ENCODE measurements around the gene TOP1.

Gene TOP1

GRCh38 chr20:41072915-41073314 is 44.3 kb downstream of the TOP1 start:
- no peak overlapping the region for H3K27ac ChIP-seq (ENCODE audit: insufficient read depth, low read length, poor library complexity, severe bottlenecking)
- H3K4me1 ChIP-seq (ENCODE audit: control insufficient read depth, insufficient read depth, low read length, poor library complexity, severe bottlenecking) = peaks cover 13% of the 10 kb centered on the region
- H3K36me3 ChIP-seq (ENCODE audit: control insufficient read depth, insufficient read depth, low read length) = peaks cover 9% of the 10 kb centered on the region
- no peaks in the 10 kb centered on the region for H3K9me3 ChIP-seq (ENCODE audit: control insufficient read depth, low read length)
- DNase-seq = no peak
- H3K27me3 ChIP-seq (replicated peaks; ENCODE audit: control insufficient read depth, insufficient read depth, low read length, poor library complexity, severe bottlenecking) = no peaks in the 10 kb centered on the region
- no peak overlapping the region for H3K4me3 ChIP-seq (ENCODE audit: insufficient read depth, low read depth, low read length, poor library complexity, severe bottlenecking)

- Histone ChIP-seq H3K4me1 (ENCODE audit: control insufficient read depth, insufficient read depth, low read length, poor library complexity, severe bottlenecking) (peaks cover 13% of the 10 kb centered on the region), H3K4me3 (ENCODE audit: insufficient read depth, low read depth, low read length, poor library complexity, severe bottlenecking) (no peak overlapping the region), H3K27ac (ENCODE audit: insufficient read depth, low read length, poor library complexity, severe bottlenecking) (no peak overlapping the region), H3K27me3 (replicated peaks; ENCODE audit: control insufficient read depth, insufficient read depth, low read length, poor library complexity, severe bottlenecking) (no peaks in the 10 kb centered on the region), H3K9me3 (ENCODE audit: control insufficient read depth, low read length) (no peaks in the 10 kb centered on the region), H3K36me3 (ENCODE audit: control insufficient read depth, insufficient read depth, low read length) (peaks cover 11% of the 10 kb centered on the region)
- no peak for DNase-seq
Measured at GRCh38 chr20:41074441-41074840, 45.8 kb downstream of the TOP1 start.

GRCh38 chr20:41076776-41077175 is 48.2 kb downstream of the TOP1 start:
- H3K4me1 ChIP-seq (ENCODE audit: control insufficient read depth, insufficient read depth, low read length, poor library complexity, severe bottlenecking) = peaks cover 13% of the 10 kb centered on the region
- DNase-seq = no peak
- H3K9me3 ChIP-seq (ENCODE audit: control insufficient read depth, low read length) = no peaks in the 10 kb centered on the region
- H3K4me3 ChIP-seq (ENCODE audit: insufficient read depth, low read depth, low read length, poor library complexity, severe bottlenecking) = no peak overlapping the region
- H3K36me3 ChIP-seq (ENCODE audit: control insufficient read depth, insufficient read depth, low read length) = peaks cover 28% of the 10 kb centered on the region
- no peaks in the 10 kb centered on the region for H3K27me3 ChIP-seq (replicated peaks; ENCODE audit: control insufficient read depth, insufficient read depth, low read length, poor library complexity, severe bottlenecking)
- no peak overlapping the region for H3K27ac ChIP-seq (ENCODE audit: insufficient read depth, low read length, poor library complexity, severe bottlenecking)

GRCh38 chr20:41078329-41078728 is 49.7 kb downstream of the TOP1 start:
- no peaks in the 10 kb centered on the region for H3K27me3 ChIP-seq (replicated peaks; ENCODE audit: control insufficient read depth, insufficient read depth, low read length, poor library complexity, severe bottlenecking)
- H3K4me3 ChIP-seq (ENCODE audit: insufficient read depth, low read depth, low read length, poor library complexity, severe bottlenecking) = no peak overlapping the region
- H3K9me3 ChIP-seq (ENCODE audit: control insufficient read depth, low read length) = no peaks in the 10 kb centered on the region
- H3K4me1 ChIP-seq (ENCODE audit: control insufficient read depth, insufficient read depth, low read length, poor library complexity, severe bottlenecking) = peaks cover 6% of the 10 kb centered on the region
- H3K36me3 ChIP-seq (ENCODE audit: control insufficient read depth, insufficient read depth, low read length) = peaks cover 39% of the 10 kb centered on the region
- no peak overlapping the region for H3K27ac ChIP-seq (ENCODE audit: insufficient read depth, low read length, poor library complexity, severe bottlenecking)
- no peak for DNase-seq

GRCh38 chr20:41079066-41079465 is 50.4 kb downstream of the TOP1 start:
- peaks cover 45% of the 10 kb centered on the region for H3K36me3 ChIP-seq (ENCODE audit: control insufficient read depth, insufficient read depth, low read length)
- no peaks in the 10 kb centered on the region for H3K27me3 ChIP-seq (replicated peaks; ENCODE audit: control insufficient read depth, insufficient read depth, low read length, poor library complexity, severe bottlenecking)
- H3K4me3 ChIP-seq (ENCODE audit: insufficient read depth, low read depth, low read length, poor library complexity, severe bottlenecking) = no peak overlapping the region
- H3K4me1 ChIP-seq (ENCODE audit: control insufficient read depth, insufficient read depth, low read length, poor library complexity, severe bottlenecking) = peaks cover 6% of the 10 kb centered on the region
- DNase-seq = no peak
- no peaks in the 10 kb centered on the region for H3K9me3 ChIP-seq (ENCODE audit: control insufficient read depth, low read length)
- H3K27ac ChIP-seq (ENCODE audit: insufficient read depth, low read length, poor library complexity, severe bottlenecking) = no peak overlapping the region

- H3K4me3 ChIP-seq (ENCODE audit: insufficient read depth, low read depth, low read length, poor library complexity, severe bottlenecking) = no peak overlapping the region
- H3K9me3 ChIP-seq (ENCODE audit: control insufficient read depth, low read length) = no peaks in the 10 kb centered on the region
- H3K27ac ChIP-seq (ENCODE audit: insufficient read depth, low read length, poor library complexity, severe bottlenecking) = no peak overlapping the region
- H3K4me1 ChIP-seq (ENCODE audit: control insufficient read depth, insufficient read depth, low read length, poor library complexity, severe bottlenecking) = peaks cover 6% of the 10 kb centered on the region
- no peak for DNase-seq
- H3K36me3 ChIP-seq (ENCODE audit: control insufficient read depth, insufficient read depth, low read length) = peaks cover 56% of the 10 kb centered on the region
- H3K27me3 ChIP-seq (replicated peaks; ENCODE audit: control insufficient read depth, insufficient read depth, low read length, poor library complexity, severe bottlenecking) = no peaks in the 10 kb centered on the region
Measured at GRCh38 chr20:41080866-41081265, 52.2 kb downstream of the TOP1 start.

GRCh38 chr20:41081276-41081814 is 52.7 kb downstream of the TOP1 start:
- Histone ChIP-seq H3K9me3 (ENCODE audit: control insufficient read depth, low read length) (no peaks in the 10 kb centered on the region), H3K27me3 (replicated peaks; ENCODE audit: control insufficient read depth, insufficient read depth, low read length, poor library complexity, severe bottlenecking) (no peaks in the 10 kb centered on the region), H3K4me1 (ENCODE audit: control insufficient read depth, insufficient read depth, low read length, poor library complexity, severe bottlenecking) (peaks cover 6% of the 10 kb centered on the region), H3K36me3 (ENCODE audit: control insufficient read depth, insufficient read depth, low read length) (peaks cover 56% of the 10 kb centered on the region), H3K4me3 (ENCODE audit: insufficient read depth, low read depth, low read length, poor library complexity, severe bottlenecking) (no peak overlapping the region), H3K27ac (ENCODE audit: insufficient read depth, low read length, poor library complexity, severe bottlenecking) (no peak overlapping the region)
- DNase-seq = no peak

- Histone ChIP-seq H3K36me3 (ENCODE audit: control insufficient read depth, insufficient read depth, low read length) (peaks cover 51% of the 10 kb centered on the region), H3K9me3 (ENCODE audit: control insufficient read depth, low read length) (no peaks in the 10 kb centered on the region), H3K4me1 (ENCODE audit: control insufficient read depth, insufficient read depth, low read length, poor library complexity, severe bottlenecking) (peaks cover 12% of the 10 kb centered on the region)
Measured at GRCh38 chr20:41082306-41082705, 53.7 kb downstream of the TOP1 start.

GRCh38 chr20:41085606-41086005 is 57.0 kb downstream of the TOP1 start:
- Histone ChIP-seq H3K9me3 (ENCODE audit: control insufficient read depth, low read length) (no peaks in the 10 kb centered on the region), H3K27ac (ENCODE audit: insufficient read depth, low read length, poor library complexity, severe bottlenecking) (no peak overlapping the region), H3K36me3 (ENCODE audit: control insufficient read depth, insufficient read depth, low read length) (peaks cover 43% of the 10 kb centered on the region), H3K4me3 (ENCODE audit: insufficient read depth, low read depth, low read length, poor library complexity, severe bottlenecking) (no peak overlapping the region), H3K27me3 (replicated peaks; ENCODE audit: control insufficient read depth, insufficient read depth, low read length, poor library complexity, severe bottlenecking) (no peaks in the 10 kb centered on the region), H3K4me1 (ENCODE audit: control insufficient read depth, insufficient read depth, low read length, poor library complexity, severe bottlenecking) (peaks cover 8% of the 10 kb centered on the region)
- DNase-seq = no peak

More at GRCh38 chr20:41082306-41082705, 53.7 kb downstream of the TOP1 start:
- Histone ChIP-seq H3K27ac (ENCODE audit: insufficient read depth, low read length, poor library complexity, severe bottlenecking) (no peak overlapping the region), H3K27me3 (replicated peaks; ENCODE audit: control insufficient read depth, insufficient read depth, low read length, poor library complexity, severe bottlenecking) (no peaks in the 10 kb centered on the region), H3K4me3 (ENCODE audit: insufficient read depth, low read depth, low read length, poor library complexity, severe bottlenecking) (no peak overlapping the region)
- no peak for DNase-seq

GRCh38 chr20:41086402-41087324 is 58.0 kb downstream of the TOP1 start:
- Histone ChIP-seq H3K4me3 (ENCODE audit: insufficient read depth, low read depth, low read length, poor library complexity, severe bottlenecking) (no peak overlapping the region), H3K27me3 (replicated peaks; ENCODE audit: control insufficient read depth, insufficient read depth, low read length, poor library complexity, severe bottlenecking) (no peaks in the 10 kb centered on the region), H3K4me1 (ENCODE audit: control insufficient read depth, insufficient read depth, low read length, poor library complexity, severe bottlenecking) (peaks cover 8% of the 10 kb centered on the region), H3K36me3 (ENCODE audit: control insufficient read depth, insufficient read depth, low read length) (peaks cover 34% of the 10 kb centered on the region), H3K9me3 (ENCODE audit: control insufficient read depth, low read length) (no peaks in the 10 kb centered on the region), H3K27ac (ENCODE audit: insufficient read depth, low read length, poor library complexity, severe bottlenecking) (no peak overlapping the region)
- DNase-seq = no peak
